Erythroblast (primary cell): ENCODE results near the gene RHOBTB3.
A peak's percentile ranks its signal among the peaks of the same experiment; 100 is the strongest.

Source experiments
- GATA1 ChIP-seq: IDR thresholded peaks from 2 replicates; pipeline ENCODE4 v1.6.1; 2011; ENCODE audit warnings: low read depth, mild to moderate bottlenecking, control low read depth, low read length, moderate library complexity
- POLR2A ChIP-seq: IDR thresholded peaks from 2 replicates; pipeline ENCODE4 v1.6.1; 2011; ENCODE audit warnings: mild to moderate bottlenecking, low read length

DNA sequence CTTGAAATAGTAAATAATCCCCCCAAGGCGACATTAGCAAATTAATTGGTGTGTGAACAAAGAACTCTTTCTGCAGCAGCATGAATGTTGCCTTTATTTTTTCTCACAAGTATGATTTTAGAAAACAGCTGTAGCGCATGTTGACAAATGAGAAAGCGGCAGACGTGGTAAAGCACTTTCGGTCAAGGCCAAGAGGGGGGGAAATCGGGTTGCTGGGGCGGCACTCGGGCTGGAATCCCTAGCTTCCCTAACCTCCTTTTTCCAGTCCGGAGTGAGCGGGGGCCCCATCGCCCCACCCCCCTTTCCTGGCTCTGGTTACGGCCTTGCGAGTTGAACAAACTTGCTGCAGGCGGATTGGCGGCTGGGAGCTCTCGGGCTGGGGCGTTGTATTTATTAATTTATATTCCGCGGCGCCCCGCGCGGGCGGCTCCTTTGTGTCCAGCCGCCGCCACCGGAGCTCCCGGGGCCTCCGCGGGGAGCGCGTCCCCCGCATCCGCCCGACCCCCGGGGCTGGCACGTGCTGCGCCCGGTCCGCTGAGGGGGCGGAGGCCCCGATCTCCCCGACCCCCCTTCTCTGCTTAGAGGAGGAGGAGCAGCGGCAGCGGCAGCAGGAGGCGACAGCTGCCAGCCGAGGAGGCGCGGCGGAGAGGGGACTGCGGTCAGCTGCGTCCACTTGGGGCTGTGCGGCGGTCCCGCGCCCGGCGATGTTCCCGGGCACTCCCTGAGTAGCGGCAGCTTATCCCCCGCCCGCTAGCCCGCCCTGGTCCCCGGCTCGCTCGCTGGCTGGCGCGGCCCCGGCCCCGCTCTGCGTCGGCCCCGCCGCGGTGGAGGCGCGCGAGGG is at the start of gene RHOBTB3:
- TF ChIP-seq POLR2A: peak; percentile 77
- TF ChIP-seq GATA1: no peak
